ENCODE measurements around the gene PDE8A. TPM values are rescaled to one million over a fixed set of nuclear protein-coding genes. Genes with fewer than 3 reads are reported as not detected.

The PDE8A gene
- total RNA-seq, 1 donor from 2014 or later, result 14.9 TPM

- intact Hi-C loops (cut with micrococcal nuclease), result no loop called here
- DNase-seq, result no peak
- no peak for ATAC-seq
These were observed 118.7 kb downstream of the PDE8A start for GRCh38 chr15:85100186-85100937.

GRCh38 chr15:85104584-85104983, 122.9 kb downstream of the PDE8A start:
- intact Hi-C loops (cut with micrococcal nuclease), result no loop called here
- ATAC-seq, result no peak
- DNase-seq, result no peak

DNA sequence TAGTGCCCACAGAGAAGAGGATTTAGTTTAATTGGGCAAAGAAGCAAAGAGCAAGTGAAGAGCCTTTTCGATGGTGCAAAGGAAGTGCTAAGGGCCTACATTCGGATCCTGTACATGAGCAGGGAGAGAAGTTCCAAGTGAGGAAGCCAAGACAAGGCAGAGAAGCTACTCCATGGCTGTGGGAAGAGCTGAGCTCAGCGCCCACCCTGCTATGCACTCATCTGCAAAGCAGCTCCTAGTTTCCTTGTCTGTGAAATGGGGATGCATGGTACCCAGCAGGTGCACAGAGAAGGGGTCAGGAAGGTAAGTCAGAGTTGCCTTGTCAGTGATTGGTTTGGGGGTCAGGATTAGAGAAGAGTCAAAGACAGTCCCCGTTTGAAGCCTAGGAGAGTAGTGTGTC, 126.5 kb downstream of the PDE8A start:
- ATAC-seq (no peak), DNase-seq (no peak)
- intact Hi-C loops (cut with micrococcal nuclease), result no loop called here

- no peak for DNase-seq
- ATAC-seq, result no peak
- intact Hi-C loops (cut with micrococcal nuclease), result no loop called here
These were observed 127.7 kb downstream of the PDE8A start for GRCh38 chr15:85109333-85109732.

DNA sequence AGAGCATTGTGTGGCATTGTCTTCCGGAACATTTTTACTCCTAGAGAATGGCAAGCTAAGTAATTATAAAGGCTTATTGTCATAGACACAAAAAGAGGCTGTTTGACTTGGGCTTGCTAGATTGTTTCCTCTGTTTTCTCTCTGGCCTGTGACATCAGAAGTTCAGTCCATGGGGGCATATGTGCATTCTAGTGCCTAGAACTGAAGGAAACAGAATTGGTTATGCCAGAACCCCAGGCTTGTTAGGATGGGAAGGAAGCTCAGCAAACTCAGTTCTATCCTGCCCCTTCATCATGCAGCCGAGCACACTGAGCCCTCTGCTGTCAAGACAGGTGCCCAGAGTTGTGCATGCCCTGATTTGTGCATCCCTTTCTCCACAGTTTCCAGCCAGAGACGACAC, 131.3 kb downstream of the PDE8A start:
- DNase-seq, result no peak
- no peak for ATAC-seq
- intact Hi-C loops (cut with micrococcal nuclease), result no loop called here

- ATAC-seq (no peak), DNase-seq (no peak)
- intact Hi-C loops (cut with micrococcal nuclease), result no loop called here
These were observed 133.2 kb downstream of the PDE8A start for GRCh38 chr15:85114886-85115285.

- intact Hi-C loops (cut with micrococcal nuclease), result no loop called here
- ATAC-seq (no peak), DNase-seq (no peak)
These were observed 134.4 kb downstream of the PDE8A start for GRCh38 chr15:85116066-85116465.

GRCh38 chr15:85116494-85116893, 134.8 kb downstream of the PDE8A start:
- no peak for DNase-seq
- no peak for ATAC-seq
- intact Hi-C loops (cut with micrococcal nuclease), result no loop called here

- intact Hi-C loops (cut with micrococcal nuclease), result no loop called here
- ATAC-seq (no peak), DNase-seq (no peak)
These were observed 135.4 kb downstream of the PDE8A start for GRCh38 chr15:85116925-85117646.

GRCh38 chr15:85118173-85118572, 136.5 kb downstream of the PDE8A start:
- intact Hi-C loops (cut with micrococcal nuclease), result no loop called here
- DNase-seq, result no peak
- peak; percentile 47 for ATAC-seq

DNA sequence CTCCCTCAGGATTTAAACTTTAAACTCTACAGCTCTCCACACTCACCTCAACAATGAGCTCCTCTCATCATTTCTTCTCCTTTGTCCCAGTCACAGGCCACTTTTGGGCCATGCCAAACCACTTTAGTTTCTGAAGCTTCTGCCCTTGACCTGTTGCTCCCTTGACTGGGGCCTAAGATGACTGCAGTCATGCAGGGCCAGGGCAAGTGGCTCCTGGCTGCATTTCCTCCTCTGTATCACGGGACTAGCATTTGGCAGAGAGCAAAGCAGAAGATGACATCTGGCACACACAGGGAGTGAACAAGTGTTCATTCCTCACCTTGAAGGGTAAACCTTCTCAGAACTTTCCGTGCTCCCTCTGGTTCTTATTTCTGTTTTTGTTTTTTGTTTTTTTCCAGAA, 136.9 kb downstream of the PDE8A start:
- intact Hi-C loops (cut with micrococcal nuclease), result no loop called here
- DNase-seq, result peak; percentile 41

DNA sequence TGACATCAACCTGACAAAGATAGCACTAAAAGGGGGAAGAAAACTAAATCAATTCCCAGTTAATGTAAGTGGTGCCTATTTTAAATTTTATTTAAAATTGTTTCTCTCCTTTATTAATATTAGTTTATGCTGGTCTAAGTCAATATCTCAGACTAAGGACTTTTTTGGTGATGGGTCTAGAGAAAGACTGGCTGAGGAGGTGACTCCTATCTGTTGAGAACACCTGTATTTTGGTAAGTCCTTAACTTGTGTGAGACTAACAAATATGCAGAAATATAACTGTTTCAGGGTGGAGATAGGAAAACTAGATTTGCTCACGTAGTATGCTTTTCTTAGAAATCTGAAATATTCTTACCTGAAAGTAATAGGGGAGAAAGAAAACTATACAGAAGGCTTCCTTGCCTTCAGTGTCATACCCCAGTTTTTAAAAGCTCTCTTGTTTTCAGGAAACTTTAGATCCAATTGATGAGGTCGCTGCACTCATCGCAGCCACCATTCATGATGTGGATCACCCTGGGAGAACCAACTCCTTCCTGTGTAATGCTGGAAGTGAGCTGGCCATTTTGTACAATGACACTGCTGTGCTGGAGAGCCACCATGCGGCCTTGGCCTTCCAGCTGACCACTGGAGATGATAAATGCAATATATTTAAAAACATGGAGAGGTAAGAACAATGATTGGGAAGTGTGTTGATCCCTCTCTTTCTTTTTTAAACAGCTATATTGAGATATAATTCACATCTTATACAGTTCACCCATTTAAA, 138.9 kb downstream of the PDE8A start:
- no peak for ATAC-seq
- intact Hi-C loops (cut with micrococcal nuclease), result no loop called here
- DNase-seq, result no peak

More for the DNA sequence above, 136.9 kb downstream of the PDE8A start:
- peak; percentile 90 for ATAC-seq

- intact Hi-C loops (cut with micrococcal nuclease), result no loop called here
- DNase-seq (no peak), ATAC-seq (no peak)
These were observed 142.5 kb downstream of the PDE8A start for GRCh38 chr15:85124173-85124572.

DNA sequence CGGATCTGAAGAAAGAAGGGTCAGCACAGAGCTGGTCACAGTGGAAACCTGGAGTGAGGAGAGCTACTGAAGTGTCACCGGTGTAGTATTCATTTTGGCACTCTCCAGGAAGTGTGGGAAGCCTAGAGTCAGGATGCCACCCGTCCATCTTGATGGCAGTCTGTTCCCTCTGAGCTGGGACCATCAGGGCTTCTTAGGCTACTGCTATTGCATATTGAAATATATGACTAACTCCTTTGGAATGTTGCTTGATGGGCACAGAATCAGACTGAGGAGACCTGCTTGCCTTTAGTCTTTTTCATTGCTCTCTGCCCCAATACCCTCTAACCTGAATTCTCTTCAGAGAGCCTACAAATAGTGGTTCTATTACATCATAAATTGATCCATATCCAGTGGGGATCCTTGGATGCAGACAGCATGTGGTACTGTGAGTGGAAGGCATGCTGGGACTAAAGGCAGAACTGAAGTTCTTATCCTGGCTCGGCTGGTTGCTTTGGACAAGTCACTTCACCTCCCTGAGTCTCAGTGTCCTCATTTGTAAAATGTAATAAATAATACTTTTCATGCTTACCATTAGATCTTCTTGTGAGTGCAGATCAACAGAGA, 143.5 kb downstream of the PDE8A start:
- DNase-seq, result no peak
- ATAC-seq, result no peak
- intact Hi-C loops (cut with micrococcal nuclease), result no loop called here

DNA sequence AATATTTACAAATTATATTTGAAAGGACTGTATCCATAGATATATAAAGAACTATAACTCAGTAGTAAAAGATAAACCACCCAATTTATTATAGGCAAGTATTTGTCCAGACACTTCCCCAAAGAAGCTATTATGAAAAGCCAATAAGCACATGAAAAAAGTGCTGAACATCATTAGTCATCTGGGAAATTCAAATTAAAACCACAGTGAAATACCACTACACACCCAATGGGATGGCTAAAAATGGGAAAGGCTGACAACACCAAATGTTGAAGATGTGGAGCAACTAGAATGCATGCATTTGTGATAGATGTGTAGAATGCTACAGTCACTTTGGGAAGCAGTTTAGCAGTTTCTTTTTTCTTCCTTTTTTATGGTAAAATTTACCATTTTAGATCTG, 147.0 kb downstream of the PDE8A start:
- no peak for DNase-seq
- ATAC-seq, result no peak
- intact Hi-C loops (cut with micrococcal nuclease), result no loop called here

DNA sequence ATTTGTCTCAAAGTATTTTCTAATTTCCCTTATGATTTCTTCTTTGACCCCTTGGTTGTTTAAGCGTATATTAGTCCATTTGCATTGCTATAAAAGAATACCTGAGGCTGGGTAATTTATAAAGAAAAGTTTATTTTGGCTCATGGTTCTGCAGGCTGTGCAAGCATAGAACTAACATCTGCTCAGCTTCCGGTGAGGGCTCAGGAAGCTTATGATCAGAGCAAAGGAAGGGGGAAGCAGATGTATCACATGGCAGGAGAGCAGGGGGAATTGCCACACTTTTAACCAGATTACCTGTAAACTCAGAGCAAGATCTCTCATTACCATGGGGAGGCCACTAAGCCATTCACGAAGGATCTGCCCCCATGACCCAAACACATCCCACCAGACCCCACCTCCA, 148.2 kb downstream of the PDE8A start:
- DNase-seq (no peak), ATAC-seq (no peak)
- intact Hi-C loops (cut with micrococcal nuclease), result no loop called here

- intact Hi-C loops (cut with micrococcal nuclease), result no loop called here
- ATAC-seq (no peak), DNase-seq (no peak)
These were observed 150.3 kb downstream of the PDE8A start for GRCh38 chr15:85131915-85132314.

- DNase-seq (no peak), ATAC-seq (no peak)
- intact Hi-C loops (cut with micrococcal nuclease), result no loop called here
These were observed 152.1 kb downstream of the PDE8A start for GRCh38 chr15:85133709-85134108.

GRCh38 chr15:85137489-85138168, 156.0 kb downstream of the PDE8A start:
- no peak for DNase-seq
- no peak for ATAC-seq
- intact Hi-C loops (cut with micrococcal nuclease), result no loop called here

Data from left ventricle myocardium superior (tissue), 1 donor.